Activated CD8-positive, alpha-beta memory T cell treated with anti-CD3 and anti-CD28 coated beads, Interleukin-2, amount 50 U/mL, for 48 hours (primary cell): Measurements from ENCODE around the gene ABLIM2.

Experiments
- DNase-seq: peaks from one replicate; pipeline ENCODE4 v3.0.0-alpha.2; 2020

Gene ABLIM2

GRCh38 chr4:8015512-8015911, 143.1 kb downstream of the ABLIM2 start:
- DNase-seq, result no peak

GRCh38 chr4:8013976-8014726, 144.5 kb downstream of the ABLIM2 start:
- DNase-seq, result no peak

DNA sequence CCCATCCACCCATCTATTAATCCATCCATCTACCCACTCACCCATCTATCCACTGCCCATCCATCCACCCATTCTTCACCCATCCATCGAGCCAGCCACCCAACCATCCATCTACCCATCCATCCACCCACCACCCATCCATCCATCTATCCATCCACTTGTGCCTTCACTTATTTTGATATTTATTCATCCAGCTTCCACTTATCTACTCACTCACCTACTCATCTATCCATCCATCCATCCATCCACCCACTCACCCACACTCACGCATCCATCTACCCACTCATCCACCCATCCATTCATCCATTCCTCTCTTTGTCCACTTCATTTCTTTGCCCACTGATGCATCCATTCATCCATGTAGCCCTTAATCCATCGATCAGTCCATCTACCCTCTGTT, 146.1 kb downstream of the ABLIM2 start:
- no peak for DNase-seq

GRCh38 chr4:8010618-8011017, 148.0 kb downstream of the ABLIM2 start:
- no peak for DNase-seq

- DNase-seq, result no peak
Measured at GRCh38 chr4:8009710-8010511, 148.7 kb downstream of the ABLIM2 start.

DNA sequence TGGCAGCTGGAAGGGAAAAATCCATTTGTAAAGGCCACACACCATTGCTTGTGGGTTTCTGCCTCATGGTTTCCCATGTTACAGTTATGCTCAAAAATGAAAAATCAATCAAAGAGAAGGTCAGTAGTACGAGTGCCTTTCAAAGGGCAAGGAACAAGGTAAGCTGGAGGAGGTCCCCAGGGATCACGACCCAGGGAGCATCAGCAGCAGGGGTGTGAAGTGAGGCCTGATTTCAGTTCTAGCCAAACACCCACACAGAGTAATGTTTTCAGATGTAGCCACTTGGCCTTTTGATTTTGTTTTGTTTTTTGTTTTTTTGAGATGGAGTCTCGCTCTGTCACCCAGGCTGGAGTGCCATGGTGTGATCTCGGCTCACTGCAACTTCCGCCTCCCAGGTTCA, 149.5 kb downstream of the ABLIM2 start:
- no peak for DNase-seq

DNA sequence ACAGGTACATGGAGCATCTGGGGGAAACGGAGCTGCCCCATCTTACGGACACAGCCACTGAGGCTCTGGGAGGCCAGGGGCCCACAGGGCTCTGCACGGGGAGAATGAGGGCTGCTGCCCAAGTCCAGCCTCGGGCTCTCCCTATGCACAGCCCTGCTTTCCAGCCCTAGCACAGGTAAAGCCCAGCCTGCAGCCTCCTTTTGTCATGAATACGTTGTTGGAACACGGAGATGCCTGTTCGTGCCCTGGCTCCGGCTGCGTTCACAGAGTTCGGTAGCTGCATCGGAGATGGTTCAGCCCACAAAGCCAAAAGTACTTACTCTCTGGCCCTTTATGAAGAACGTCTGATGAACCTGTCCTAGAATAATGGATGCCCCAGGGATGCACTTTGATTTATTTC, 150.2 kb downstream of the ABLIM2 start:
- DNase-seq, result no peak

- DNase-seq, result no peak
Measured at GRCh38 chr4:8007581-8007980, 151.0 kb downstream of the ABLIM2 start.

DNA sequence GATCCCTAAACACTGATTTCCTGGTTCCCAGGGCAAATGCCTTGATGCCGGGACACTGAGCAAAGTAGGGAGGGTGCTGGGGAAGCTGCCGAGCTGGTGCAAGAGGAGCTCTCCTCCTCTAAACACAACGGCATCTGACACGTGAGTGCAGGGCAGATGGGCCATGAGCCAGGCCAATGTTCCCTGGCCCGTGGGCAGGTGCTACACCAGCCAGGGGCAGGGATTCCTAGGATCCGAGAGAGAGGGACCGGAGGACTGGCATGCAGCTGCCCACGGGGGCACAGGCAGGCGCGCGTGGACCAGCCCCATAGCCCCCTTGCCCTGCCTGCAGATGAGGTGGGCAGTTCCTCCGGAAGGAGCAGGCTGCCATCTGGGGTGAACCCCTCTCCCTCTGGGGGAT, 152.1 kb downstream of the ABLIM2 start:
- no peak for DNase-seq

- DNase-seq, result no peak
Measured at GRCh38 chr4:8005814-8006215, 152.8 kb downstream of the ABLIM2 start.

DNA sequence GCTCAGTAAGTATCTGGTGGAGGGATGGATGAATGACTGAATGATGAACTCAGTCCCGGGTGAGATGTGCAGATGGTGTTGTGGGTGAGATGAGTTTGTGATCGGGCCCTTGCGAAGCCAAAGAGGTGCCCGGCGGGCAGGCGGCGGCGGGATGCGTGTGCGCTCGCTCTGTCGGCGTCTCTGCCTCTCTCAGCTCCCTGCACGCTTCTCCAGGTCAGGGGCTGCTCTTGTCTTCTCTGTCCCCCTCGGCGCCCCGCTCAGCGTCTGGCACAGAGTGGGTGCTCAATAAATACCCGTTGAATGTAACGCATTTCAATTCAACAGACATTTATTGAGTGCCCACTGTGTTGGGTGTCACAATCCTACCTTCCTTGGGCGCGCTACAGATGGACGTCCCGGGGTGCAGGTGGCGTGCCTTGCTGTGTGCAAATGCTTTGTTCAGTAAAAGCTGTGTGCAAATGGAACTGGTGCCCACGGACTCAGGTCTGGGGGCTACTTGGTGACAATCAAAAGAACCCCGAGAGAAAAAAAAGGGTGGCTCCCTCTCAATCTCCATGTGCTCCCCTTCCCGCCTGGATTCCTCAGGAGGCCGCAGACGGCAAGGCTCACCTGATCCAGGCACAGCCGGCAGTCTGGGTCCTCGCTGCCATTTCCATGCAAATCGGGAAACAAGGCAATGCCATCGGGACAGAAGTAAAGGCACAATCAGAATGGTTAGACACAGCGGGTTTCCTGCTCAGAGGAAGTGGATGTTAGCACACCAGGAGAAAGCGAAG, 153.4 kb downstream of the ABLIM2 start:
- no peak for DNase-seq

- DNase-seq, result no peak
Measured at GRCh38 chr4:8004066-8004465, 154.5 kb downstream of the ABLIM2 start.

DNA sequence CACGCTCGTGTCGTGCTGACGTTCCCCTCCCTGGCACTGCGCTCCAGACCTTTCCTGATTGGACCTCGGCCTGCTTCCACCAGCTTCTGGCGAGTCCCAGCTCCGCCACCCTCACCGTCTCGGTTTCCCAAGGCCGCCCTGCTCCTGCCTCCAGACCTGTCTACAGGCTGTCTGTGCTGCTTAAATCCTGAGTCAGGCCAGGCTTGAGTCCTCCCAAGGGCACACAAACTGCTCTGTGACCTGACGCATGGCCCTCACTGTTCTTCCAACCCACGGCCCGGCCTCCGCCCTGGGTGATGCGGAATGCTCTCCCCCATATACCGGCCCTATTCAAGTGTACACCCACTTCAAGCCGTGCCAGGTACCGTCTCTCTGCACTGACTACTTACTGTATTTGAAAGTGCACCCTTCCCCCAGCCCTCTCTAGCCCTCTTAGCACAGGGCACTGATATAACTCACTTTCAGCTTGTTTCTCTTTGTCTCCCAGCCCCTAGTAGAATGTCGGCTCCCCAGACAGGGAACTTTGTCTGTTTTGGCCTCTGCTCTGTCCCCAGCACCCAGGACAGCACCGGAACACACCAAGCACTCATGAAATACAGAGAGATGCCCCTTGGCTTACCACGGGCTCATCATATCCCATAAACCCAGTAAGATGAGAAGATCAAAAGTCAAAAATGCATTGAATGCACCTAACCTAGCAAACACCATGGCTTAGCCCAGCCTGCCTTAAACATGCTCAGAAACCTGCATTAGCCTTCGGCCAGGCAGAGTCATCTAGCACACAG, 155.9 kb downstream of the ABLIM2 start:
- DNase-seq, result no peak

DNA sequence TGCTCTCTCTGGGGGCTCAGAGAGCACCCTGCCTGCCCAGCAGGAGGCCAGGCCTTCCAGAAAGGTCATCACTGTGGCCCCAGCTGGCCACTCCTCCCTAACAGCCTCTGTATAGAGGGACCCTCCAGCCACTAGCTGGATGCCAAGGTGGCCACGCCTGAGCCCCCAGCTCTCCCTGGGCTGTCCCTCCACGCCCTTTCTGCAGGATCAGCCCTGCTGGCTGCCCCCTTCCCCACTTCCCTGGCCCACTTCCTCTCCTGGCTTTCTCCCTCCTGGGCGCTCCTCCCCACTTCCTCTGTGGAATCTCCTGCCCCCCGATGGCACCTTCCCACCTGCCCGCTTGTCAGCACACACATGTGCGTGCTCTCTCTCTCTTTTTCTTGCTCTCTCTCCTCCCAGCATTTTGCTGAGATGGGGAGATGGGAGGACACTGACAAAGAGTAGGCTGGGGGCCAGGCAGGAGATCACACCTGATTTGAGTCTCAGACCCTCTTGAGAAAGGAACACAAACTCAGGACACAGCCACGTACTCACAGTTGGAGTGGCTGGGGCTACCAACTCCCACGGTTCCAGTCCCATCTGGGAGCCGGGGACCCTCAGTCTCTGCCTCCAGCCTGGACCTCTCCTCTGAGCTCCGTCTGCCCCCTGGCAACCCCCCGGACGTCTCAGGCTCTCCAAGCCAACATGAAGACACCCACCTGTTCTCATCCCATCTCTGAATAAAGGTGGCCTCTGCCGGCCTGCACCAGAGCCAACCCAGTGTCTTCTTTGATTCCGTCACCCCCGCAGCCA, 156.9 kb downstream of the ABLIM2 start:
- no peak for DNase-seq

- DNase-seq, result no peak
Measured at GRCh38 chr4:8000721-8001491, 157.7 kb downstream of the ABLIM2 start.

DNA sequence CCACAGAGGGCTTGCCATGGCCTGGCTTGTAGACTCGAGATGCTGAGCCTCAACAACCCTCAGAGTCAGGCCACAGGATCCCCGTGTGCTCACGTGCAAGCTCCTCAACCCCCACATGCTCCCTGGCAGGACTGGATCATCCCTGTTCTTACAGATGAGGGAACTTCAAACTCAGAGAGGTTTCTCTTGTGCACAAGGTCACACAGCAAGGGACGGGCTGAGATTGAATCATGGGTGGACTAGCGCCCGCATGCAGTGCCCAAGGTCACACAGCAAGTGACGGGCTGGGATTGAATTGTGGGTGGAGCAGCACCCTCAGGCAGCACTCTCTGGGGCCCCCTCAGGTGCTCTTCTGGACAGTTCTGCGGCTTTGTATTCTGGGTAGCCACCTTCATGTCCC, 158.4 kb downstream of the ABLIM2 start:
- DNase-seq, result no peak

DNA sequence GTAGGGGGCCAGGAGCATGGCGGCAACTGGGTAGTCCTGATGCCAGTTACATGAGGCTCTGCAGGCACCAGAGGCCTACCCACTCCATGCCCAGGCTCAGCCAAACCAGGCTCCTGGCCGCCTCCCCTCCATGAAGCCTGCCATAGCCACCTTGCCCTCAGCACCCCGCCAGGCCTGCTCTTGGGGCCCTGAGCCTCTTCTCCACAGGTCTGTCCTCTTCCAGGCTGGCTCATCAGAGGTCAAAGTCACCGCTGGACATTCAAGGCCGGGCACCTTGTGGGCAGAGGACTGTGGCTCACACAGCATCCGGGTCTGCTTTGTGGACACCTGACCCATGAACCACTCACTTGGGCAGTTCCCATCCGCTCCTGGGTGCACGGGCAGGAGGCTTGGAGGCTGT, 158.9 kb downstream of the ABLIM2 start:
- DNase-seq, result no peak

DNA sequence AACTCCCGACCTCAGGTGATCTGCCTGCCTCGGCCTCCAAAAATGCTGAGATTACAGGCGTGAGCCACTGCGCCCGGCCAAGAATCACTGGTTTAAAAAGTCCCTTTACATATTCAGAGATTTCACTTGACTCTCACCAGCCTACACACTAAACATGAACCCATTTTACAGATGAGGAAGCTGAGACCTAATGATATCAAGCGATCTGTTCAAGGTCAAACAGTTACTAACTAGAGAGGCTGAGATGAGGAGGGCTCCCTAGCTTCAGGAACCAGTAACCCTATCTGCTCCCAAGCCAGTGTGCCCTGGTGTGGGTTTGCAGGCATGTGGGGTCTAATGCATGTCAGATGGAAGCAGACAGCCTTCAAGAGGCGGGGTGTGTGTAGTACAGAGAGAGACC, 159.3 kb downstream of the ABLIM2 start:
- DNase-seq, result no peak

GRCh38 chr4:7998447-7998846, 160.2 kb downstream of the ABLIM2 start:
- no peak for DNase-seq

DNA sequence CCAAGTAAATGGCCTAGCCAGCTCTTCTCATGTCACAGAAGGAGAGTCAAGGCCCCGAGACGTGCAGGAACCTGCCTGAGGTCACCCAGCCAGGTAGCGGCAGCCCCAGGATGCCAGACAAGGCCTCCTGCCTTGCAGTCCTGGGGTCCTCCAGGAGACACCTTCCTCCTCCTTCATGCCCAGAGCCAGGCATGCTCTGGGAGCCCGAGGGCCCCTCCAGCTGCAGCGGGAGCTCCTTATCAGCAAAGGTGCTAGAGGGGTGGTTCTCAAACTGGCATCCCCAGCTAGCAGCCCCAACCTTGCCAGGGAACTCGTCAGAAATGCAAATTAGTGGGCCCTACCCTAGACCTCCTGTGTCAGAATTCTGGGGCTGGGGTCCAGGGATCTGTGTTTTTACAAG, 162.7 kb downstream of the ABLIM2 start:
- no peak for DNase-seq

GRCh38 chr4:7995135-7995534, 163.5 kb downstream of the ABLIM2 start:
- no peak for DNase-seq
